GM12892 (cell line): ENCODE results near the gene GUCA1C.

Experiments used
- POLR2A ChIP-seq: IDR thresholded peaks from 2 replicates; pipeline ENCODE4 v1.6.1; 2011; ENCODE audit warnings: low read depth, low read length, control low read depth
- POLR2AphosphoS5 ChIP-seq: IDR thresholded peaks from 2 replicates; pipeline ENCODE4 v1.6.1; 2011; ENCODE audit warnings: low read depth, low read length, control low read depth

DNA sequence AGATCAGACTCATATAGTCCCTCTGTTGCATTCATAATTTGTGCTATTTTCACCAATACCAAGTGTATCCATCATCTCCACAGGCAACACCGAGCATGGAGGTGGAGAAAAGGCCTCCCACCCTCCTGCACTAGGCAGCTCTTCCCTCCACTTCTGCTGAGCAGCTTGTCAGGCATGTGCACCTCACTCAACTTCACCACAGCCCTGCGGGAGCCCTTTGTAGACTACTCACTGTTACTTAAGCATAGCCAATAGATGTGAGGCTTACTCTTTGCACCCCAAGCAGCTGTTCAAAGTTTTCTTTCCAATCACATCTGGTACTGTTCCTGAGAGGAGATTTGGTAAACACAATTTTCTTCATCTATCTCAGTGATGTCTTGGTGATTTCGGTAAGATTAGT, 16.9 kb upstream of the GUCA1C start:
- TF ChIP-seq POLR2A (no peak), POLR2AphosphoS5 (no peak)
